GM12878 (cell line): ENCODE measurements around the gene UPK1B. TPM values are rescaled to one million over a fixed set of nuclear protein-coding genes. Genes with fewer than 3 reads are reported as not detected.
A peak's percentile ranks its signal among the peaks of the same experiment; 100 is the strongest.

Experiments used
- ATAC-seq: fragments of 200-7000 bp; cut with Tn5 transposase; 3 replicates; pipeline ENCODE4 v1.9.1; 2020; ENCODE audit warnings: mild to moderate bottlenecking, moderate library complexity
- BruUV-seq: library from RNA; stranded (reverse); fragments of 400-500 nt; replicated peaks from 2 replicates; lab custom pipeline; 2021; lab: Mats Ljungman, UMichigan
- CTCF ChIA-PET: fragments of 300-600 bp; sonication (Branson Sonifier 250); formaldehyde crosslinking; extraction: SDS; loops from one replicate; lab custom pipeline; 2021; ENCODE audit warnings: inconsistent platforms; lab: Yijun Ruan, JAX
- POLR2A ChIA-PET: fragments of 350-600 bp; formaldehyde crosslinking; extraction: SDS; loops from one replicate; lab custom pipeline; 2021; ENCODE audit warnings: inconsistent platforms; lab: Charles Lee
- RAD21 ChIA-PET: fragments of 300-600 bp; sonication (Branson Sonifier 250); formaldehyde crosslinking; loops from one replicate; lab custom pipeline; 2023; ENCODE audit warnings: antibody characterized with exemption; ENCODE audit not compliant: unreplicated experiment; lab: Charles Lee
- SMC1A ChIA-PET: fragments of 300-600 bp; sonication (Branson Sonifier 250); formaldehyde crosslinking; loops from one replicate; lab custom pipeline; 2023; ENCODE audit not compliant: unreplicated experiment, uncharacterized antibody; lab: Charles Lee
- DNase-seq: peaks from one replicate; pipeline ENCODE4 v3.0.0-alpha.2; 2011; ENCODE audit warnings: low read depth, low spot score
- FAIRE-seq: peaks from 3 replicates; lab custom pipeline; 2011; peaks lifted over from hg19 to GRCh38; lab: Jason Lieb, UNC
- H2AFZ ChIP-seq: 2 replicates; pipeline ENCODE4 v1.6.0; 2011; ENCODE audit warnings: low read depth, low read length, control low read depth; ENCODE audit not compliant: control insufficient read depth
- H3K27ac ChIP-seq: 2 replicates; pipeline ENCODE4 v1.5.1; 2011; ENCODE audit warnings: control low read depth; ENCODE audit not compliant: control insufficient read depth, insufficient read depth
- H3K27me3 ChIP-seq, 2 experiments: replicated peaks in 1 of 2; 2 replicates each; pipeline versions ENCODE4 v1.6.0 to v1.6.1; 2011; ENCODE audit warnings: low read length in 1 of 2; ENCODE audit not compliant: control insufficient read depth in 2 of 2, insufficient read depth in 2 of 2
- H3K36me3 ChIP-seq, 2 experiments: 2 replicates each; pipeline ENCODE4 v1.5.1; 2011; ENCODE audit warnings: low read length in 1 of 2; ENCODE audit not compliant: control insufficient read depth in 2 of 2, insufficient read depth in 2 of 2
- H3K4me1 ChIP-seq: 2 replicates; pipeline ENCODE4 v1.6.1; 2011; ENCODE audit warnings: mild to moderate bottlenecking, low read length, moderate library complexity, mixed read lengths; ENCODE audit not compliant: control insufficient read depth, insufficient read depth
- H3K4me2 ChIP-seq: 2 replicates; pipeline ENCODE4 v1.6.0; 2011; ENCODE audit warnings: control low read depth; ENCODE audit not compliant: control insufficient read depth, insufficient read depth
- H3K4me3 ChIP-seq: fragments of 200-600 bp; sonication (generic); 2 replicates; pipeline ENCODE4 v1.5.1; 2016
- H3K79me2 ChIP-seq: 2 replicates; pipeline ENCODE4 v1.6.0; 2011; ENCODE audit warnings: low read length; ENCODE audit not compliant: control insufficient read depth, insufficient read depth
- H3K9ac ChIP-seq: 2 replicates; pipeline ENCODE4 v1.8.0; 2011; ENCODE audit warnings: low read length, control low read depth, mixed read lengths; ENCODE audit not compliant: control insufficient read depth, insufficient read depth
- H3K9me3 ChIP-seq: replicated peaks from 3 replicates; pipeline ENCODE4 v1.5.1; 2011; ENCODE audit warnings: mild to moderate bottlenecking, low read length; ENCODE audit not compliant: control insufficient read depth, insufficient read depth
- H4K20me1 ChIP-seq: 2 replicates; pipeline ENCODE4 v1.6.0; 2011; ENCODE audit not compliant: control insufficient read depth, insufficient read depth
- FOS ChIP-seq: IDR thresholded peaks from 3 replicates; pipeline ENCODE4 v1.6.1; 2011; ENCODE audit warnings: borderline replicate concordance; ENCODE audit not compliant: insufficient read length; ENCODE audit errors: extremely low read depth
- HSF1 ChIP-seq: fragments of 150-350 bp; IDR thresholded peaks from 2 replicates; pipeline ENCODE4 v1.6.1; 2014; ENCODE audit warnings: mild to moderate bottlenecking, low read depth, low read length
- SRF ChIP-seq, 2 experiments: IDR thresholded peaks; 2 replicates each; pipeline ENCODE4 v1.6.1; 2011; ENCODE audit warnings: low read depth in 2 of 2, low read length in 2 of 2, mild to moderate bottlenecking in 1 of 2, moderate library complexity in 1 of 2
- ZNF217 ChIP-seq: fragments of 450-650 bp; IDR thresholded peaks from 2 replicates; pipeline ENCODE4 v1.6.1; 2017; ENCODE audit warnings: antibody characterized with exemption, mild to moderate bottlenecking
- in situ Hi-C: fragments of 300-500 bp; cut with MboI; formaldehyde crosslinking; loops from 9 replicates; pipeline ENCODE4 v1.14.3; 2018; ENCODE audit warnings: mixed read lengths
- intact Hi-C: fragments of 100-400 bp; cut with micrococcal nuclease; formaldehyde crosslinking; loops from one replicate; pipeline ENCODE4 v1.14.2; 2022; ENCODE audit not compliant: unreplicated experiment
- polyA plus RNA-seq, 11 experiments: library from polyadenylated mRNA; depleted of rRNA in 4 of 11; unstranded in 6 of 11; stranded (reverse) in 5 of 11; fragments of >200 nt; fragmentation: Nextera tagmentation in 4 of 11; fragmentation: Illumina TruSeq in 1 of 11; extraction: Ambion mirVana in 4 of 11; extraction: Trizol in 1 of 11; gene quantifications; 1 replicate in 1 of 11; 2 replicates in 10 of 11; pipeline versions ENCODE4 v1.2.1 to v1.2.3, GENCODE V29; 2011 to 2016; ENCODE audit warnings: inconsistent platforms in 2 of 11, missing spikeins in 2 of 11, low read depth in 1 of 11
- total RNA-seq, 4 experiments: library from RNA; depleted of rRNA in 3 of 4; stranded (reverse); fragments of >200 nt in 3 of 4; fragmentation: Illumina TruSeq in 1 of 4; extraction: Trizol in 1 of 4; gene quantifications; 2 replicates each; pipeline versions ENCODE4 v1.2.1 to v1.2.3, GENCODE V29; 2013 to 2021
- TF ChIP-seq, protein P1 (sequence below): fragments of 450-650 bp; formaldehyde crosslinking; IDR thresholded peaks from 2 replicates; pipeline ENCODE4 v1.4.0; 2022; ENCODE audit warnings: mild to moderate bottlenecking, moderate library complexity

The UPK1B gene
- total and polyA plus RNA-seq, 10 of the 15 experiments (the other 5 are each of a cell fraction or from before 2014, with no cell fraction given), result not detected

DNA sequence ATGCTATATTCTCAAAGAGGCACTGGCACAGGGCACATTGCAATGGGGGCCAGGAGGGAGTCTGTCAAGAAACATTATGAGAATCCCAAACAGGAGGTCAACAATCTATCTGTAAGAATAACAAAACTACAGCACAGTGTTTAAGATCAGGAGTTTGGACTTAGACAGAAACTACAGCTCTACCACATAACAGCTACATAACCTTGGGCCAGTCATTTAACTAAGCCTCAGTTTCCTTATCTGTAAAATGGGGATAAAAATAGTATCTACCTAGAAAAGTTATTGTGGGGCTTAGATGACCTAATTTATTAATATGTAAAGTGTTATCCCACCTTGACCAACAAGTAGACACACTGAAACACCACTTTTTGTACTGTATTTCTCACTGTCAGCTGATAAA lies 57.3 kb downstream of the UPK1B start:
- no peak overlapping the region for H3K9ac ChIP-seq
- RAD21 ChIA-PET, result interaction anchor here (1.7 kb wide), 1 partner anchor 10 kb away, joined by 6 read pairs; the partner anchor contains the start of gene B4GALT4
- DNase-seq (no peak), ATAC-seq (peak; percentile 33; the same call in 2 of the 3 replicates), FAIRE-seq (peak; percentile 86)
- SMC1A ChIA-PET, result interaction anchor here (0.6 to 1.8 kb wide), 3 partner anchors 10 to 60 kb away, joined by 3 to 6 read pairs (median 4); partner anchors contain the start of gene B4GALT4
- H3K4me1 ChIP-seq, result no peaks in the 10 kb centered on the region
- H3K4me3 ChIP-seq, result no peak overlapping the region
- no peaks in the 10 kb centered on the region for H3K27me3 ChIP-seq
- TF ChIP-seq SRF (IDR thresholded peaks at IDR 0.05; ENCODE audit: low read depth in 2 of 2, low read length in 2 of 2) (no peak), HSF1 (no peak), ZNF217 (no peak), FOS (no peak)
- TF ChIP-seq, protein P1, sequence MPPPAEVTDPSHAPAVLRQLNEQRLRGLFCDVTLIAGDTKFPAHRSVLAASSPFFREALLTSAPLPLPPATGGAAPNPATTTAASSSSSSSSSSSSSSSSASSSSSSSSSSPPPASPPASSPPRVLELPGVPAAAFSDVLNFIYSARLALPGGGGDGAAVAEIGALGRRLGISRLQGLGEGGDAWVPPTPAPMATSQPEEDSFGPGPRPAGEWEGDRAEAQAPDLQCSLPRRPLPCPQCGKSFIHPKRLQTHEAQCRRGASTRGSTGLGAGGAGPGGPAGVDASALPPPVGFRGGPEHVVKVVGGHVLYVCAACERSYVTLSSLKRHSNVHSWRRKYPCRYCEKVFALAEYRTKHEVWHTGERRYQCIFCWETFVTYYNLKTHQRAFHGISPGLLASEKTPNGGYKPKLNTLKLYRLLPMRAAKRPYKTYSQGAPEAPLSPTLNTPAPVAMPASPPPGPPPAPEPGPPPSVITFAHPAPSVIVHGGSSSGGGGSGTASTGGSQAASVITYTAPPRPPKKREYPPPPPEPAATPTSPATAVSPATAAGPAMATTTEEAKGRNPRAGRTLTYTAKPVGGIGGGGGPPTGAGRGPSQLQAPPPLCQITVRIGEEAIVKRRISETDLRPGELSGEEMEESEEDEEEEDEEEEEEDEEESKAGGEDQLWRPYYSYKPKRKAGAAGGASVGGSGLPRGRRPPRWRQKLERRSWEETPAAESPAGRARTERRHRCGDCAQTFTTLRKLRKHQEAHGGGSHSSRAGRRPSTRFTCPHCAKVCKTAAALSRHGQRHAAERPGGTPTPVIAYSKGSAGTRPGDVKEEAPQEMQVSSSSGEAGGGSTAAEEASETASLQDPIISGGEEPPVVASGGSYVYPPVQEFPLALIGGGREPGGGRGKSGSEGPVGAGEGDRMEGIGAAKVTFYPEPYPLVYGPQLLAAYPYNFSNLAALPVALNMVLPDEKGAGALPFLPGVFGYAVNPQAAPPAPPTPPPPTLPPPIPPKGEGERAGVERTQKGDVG (CRISPR knock-in tag), result no peak
- CTCF ChIA-PET, result interaction anchor here (1.0 to 1.9 kb wide), 2 partner anchors 10 to 460 kb away, joined by 3 to 10 read pairs; partner anchors contain the start of gene B4GALT4
- H2AFZ ChIP-seq, result no peak overlapping the region
- intact Hi-C loops (no loop called here), in situ Hi-C loops (loop anchor here (10.0 kb wide), 1 partner anchor 346 kb away; no protein-coding TSS in a partner anchor)
- no peaks in the 10 kb centered on the region for H3K79me2 ChIP-seq
- no peak overlapping the region for H3K4me2 ChIP-seq
- peaks cover 5 to 15% of the 10 kb centered on the region in 2 experiments; a peak in 3 of 4 replicates for H3K36me3 ChIP-seq
- no TSS peak for BruUV-seq
- POLR2A ChIA-PET, result interaction anchor here (0.9 kb wide), 1 partner anchor 11 kb away, joined by 3 read pairs; no protein-coding TSS in a partner anchor
- H3K9me3 ChIP-seq, result no peaks in the 10 kb centered on the region
- H3K27ac ChIP-seq, result no peak overlapping the region
- no peaks in the 10 kb centered on the region for H4K20me1 ChIP-seq
